Measurements from ENCODE around the gene TYW1.
"Not testable (repeated sequence)": the region's sequence is repeated elsewhere in the genome, so short reads cannot be mapped to it uniquely, and the experiment has no call there.

DNA sequence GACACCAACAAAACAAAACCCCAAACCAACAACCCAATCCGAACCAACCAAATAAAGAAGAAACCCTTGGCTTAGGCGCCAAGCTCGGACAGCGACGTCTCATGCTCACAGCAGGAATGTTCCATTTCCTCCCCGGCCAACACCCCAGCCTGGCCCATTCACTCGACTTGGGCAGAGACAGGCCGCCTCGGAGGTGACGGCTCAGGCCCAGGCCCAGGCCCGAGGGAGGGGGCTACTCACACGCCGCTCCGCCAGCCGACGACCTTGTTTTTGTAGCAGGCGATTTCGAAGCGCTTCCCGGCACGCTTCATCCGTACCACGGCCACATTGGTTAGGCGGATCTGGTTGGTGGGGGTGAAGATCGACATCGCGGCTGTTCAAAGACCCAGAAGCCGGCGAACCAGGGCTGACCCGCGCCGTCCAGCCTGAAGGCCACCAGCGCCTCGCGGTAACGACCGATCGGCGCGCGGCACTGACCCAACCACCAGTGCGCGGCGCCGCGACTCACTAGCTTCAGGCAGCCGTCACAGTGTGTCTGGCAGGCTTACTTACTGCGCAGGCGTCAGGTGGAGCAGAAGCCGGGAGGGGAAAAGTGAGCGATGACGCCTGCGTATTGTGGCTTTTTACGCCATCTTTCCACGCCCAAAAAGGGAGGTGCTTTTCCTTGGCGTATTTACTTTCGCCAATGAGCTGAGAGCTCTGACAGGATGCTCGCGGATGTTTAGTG, 1.4 kb upstream of the TYW1 start, which contains the start of gene SBDS:
- not testable (repeated sequence) for TF ChIP-seq ZNF274 (IDR thresholded peaks at IDR 0.05; ENCODE audit: low read depth, low read length); SUZ12 (IDR thresholded peaks at IDR 0.05; ENCODE audit: extremely low read depth, insufficient read depth, insufficient read length)

Data from NT2/D1 (cell line).